Fibroblast of skin of left quadriceps (primary cell): ENCODE results near the gene TBL1Y.
"Not testable (repeated sequence)": the region's sequence is repeated elsewhere in the genome, so short reads cannot be mapped to it uniquely, and the experiment has no call there.

Experiments
- DNase-seq, 2 experiments: peaks; one replicate each; pipeline ENCODE4 v3.0.0-alpha.2; 2013; ENCODE audit warnings: low read depth in 2 of 2

The TBL1Y gene

GRCh38 chrY:7080548-7080947, 170.1 kb downstream of the TBL1Y start:
- not testable (repeated sequence) for DNase-seq

GRCh38 chrY:7085606-7086005, 175.1 kb downstream of the TBL1Y start:
- DNase-seq, result peak; percentile 1 to 7

GRCh38 chrY:7092836-7093235, 182.3 kb downstream of the TBL1Y start:
- DNase-seq, result no peak

DNA sequence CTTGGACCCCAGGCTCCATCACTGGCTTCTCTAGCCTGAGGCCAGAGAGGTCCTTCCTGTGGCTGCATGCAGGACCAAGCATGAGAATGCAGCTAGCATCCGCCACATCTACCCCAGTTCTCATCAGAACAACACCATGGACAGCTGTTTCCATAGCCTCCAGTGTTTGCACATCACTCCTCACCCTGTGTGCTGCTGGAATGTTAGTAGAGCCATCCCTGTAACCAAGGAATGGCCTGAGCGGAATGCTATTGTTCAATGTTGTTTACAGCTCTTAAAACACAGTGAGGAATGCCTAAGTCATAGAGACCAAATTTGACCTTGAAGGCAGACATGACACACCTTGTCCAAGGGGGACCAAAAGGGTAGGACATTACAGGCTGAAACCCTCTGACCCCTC, 183.9 kb downstream of the TBL1Y start:
- DNase-seq, result no peak

DNA sequence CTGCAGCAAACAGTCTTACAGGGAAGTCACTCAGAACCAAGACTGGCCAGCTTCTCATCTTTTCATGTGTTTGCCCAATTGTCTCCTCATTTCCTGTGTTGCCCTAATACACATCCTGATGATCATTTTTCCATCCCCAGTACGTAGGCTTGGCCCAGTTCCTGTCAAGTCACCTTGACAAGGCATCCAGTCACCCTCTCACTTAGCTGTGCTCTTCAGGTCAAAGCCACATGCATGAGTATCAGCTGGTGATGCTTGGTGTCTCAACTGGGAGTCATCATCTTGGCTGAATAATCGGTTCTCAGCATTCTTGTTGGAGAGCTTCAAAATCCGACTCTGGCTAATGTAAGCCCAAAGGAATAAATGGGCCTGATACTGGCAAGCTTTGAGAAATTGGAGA, 186.5 kb downstream of the TBL1Y start:
- no peak for DNase-seq

DNA sequence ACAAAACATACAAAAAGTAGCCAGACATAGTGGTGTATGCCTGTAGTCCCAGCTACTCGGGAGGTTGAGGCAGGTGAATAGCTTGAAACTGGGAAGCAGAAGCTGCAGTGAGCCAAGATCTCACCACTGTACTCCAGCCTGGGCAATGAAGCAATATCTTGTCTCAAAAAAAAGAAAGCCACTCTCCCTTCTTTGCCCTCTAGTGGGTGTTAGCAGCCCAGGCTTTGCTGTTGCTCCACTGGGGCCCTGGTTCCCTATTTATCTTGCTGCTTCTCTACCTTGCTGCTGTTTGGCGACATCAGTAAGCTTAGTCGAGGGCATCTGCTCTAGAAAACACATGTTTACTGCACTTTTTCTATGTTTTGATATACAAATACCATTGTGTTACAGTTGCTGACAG, 189.2 kb downstream of the TBL1Y start:
- DNase-seq, result no peak

DNA sequence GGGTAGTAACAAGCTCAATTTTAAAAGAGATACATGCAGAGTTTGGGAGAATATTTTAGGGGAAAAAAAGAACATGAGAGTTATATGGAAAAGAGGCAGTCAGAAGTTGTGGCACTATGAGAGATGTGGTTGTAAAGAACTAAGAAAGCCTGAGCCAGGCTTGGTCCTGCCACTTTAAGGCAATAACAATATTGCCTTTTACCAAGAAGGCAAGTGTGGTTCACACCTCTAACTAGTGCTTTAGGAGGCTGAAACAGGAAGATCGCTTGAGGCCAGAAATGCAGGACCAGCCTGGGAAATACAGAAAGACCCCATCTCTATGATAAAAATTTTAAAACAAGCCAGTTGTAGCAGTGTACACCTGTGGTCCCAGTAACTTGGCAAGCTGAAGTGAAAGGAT, 192.2 kb downstream of the TBL1Y start:
- no peak for DNase-seq

DNA sequence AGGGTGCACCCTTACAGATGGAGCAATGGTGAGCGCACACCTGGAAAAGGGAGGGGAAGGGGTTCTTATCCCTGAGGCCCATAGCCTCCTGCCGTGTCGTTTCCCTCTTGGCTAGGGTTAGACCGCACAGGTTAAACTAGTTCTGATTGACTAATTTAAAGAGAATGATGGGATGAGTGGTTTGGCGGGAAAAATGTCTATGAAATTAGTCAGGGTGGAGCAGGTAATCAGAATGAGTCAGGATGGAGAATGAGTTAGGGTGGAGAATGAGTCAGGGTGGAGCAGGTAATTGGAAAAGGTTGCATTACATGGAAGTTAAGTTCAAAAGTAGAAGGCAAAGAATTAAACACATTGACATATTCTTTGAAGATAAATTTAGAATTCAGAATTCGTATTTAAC, 196.7 kb downstream of the TBL1Y start:
- no peak for DNase-seq

- DNase-seq, result no peak
These were observed 199.6 kb downstream of the TBL1Y start for GRCh38 chrY:7110086-7110485.

GRCh38 chrY:7115871-7116270, 205.4 kb downstream of the TBL1Y start:
- no peak for DNase-seq

DNA sequence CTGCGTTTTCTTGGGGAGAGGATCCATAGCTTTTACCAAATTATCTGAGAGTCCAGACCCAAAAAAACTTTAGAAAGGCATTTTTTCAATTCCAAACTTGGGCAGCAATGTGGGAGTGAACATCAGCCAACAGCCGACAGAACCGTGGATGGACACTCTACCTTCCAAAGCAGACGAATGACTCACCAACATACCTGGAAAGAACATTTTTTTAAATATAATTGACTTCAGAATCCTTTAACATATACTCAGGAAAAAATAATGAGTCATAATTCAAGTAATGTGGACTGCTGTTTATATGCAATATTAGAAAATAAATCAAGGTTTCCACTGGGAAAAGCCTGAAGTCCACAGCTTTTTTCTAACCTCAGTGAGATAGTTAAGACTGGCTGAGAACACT, 211.7 kb downstream of the TBL1Y start:
- DNase-seq, result no peak

- no peak for DNase-seq
These were observed 214.9 kb downstream of the TBL1Y start for GRCh38 chrY:7125136-7126056.

GRCh38 chrY:7128211-7128610, 217.7 kb downstream of the TBL1Y start:
- DNase-seq, result no peak
